SK-N-SH (cell line): ENCODE data around the gene FADS3.

Source experiments
- CHD2 ChIP-seq: fragments of 150-350 bp; IDR thresholded peaks from 2 replicates; pipeline ENCODE4 v1.6.1; 2018; ENCODE audit warnings: low read length; ENCODE audit not compliant: partially characterized antibody
- CTCF ChIP-seq: fragments of 200-600 bp; sonication (generic); IDR thresholded peaks from 2 replicates; pipeline ENCODE4 v1.6.1; 2017; ENCODE audit warnings: antibody characterized with exemption, mild to moderate bottlenecking, moderate library complexity
- FOXJ3 ChIP-seq: sonication (generic); formaldehyde crosslinking; IDR thresholded peaks from 2 replicates; pipeline ENCODE4 v1.5.1; 2020; ENCODE audit warnings: mild to moderate bottlenecking, missing genetic modification reagents
- JUND ChIP-seq: IDR thresholded peaks from 2 replicates; pipeline ENCODE4 v1.4.0; 2012
- POLR2AphosphoS5 ChIP-seq: IDR thresholded peaks from 2 replicates; pipeline ENCODE4 v1.6.1; 2012; ENCODE audit warnings: low read depth, low read length
- RCOR1 ChIP-seq: fragments of 150-350 bp; IDR thresholded peaks from 2 replicates; pipeline ENCODE4 v1.6.1; 2017; ENCODE audit warnings: antibody characterized with exemption, low read length
- SMC3 ChIP-seq: IDR thresholded peaks from 2 replicates; pipeline ENCODE4 v1.6.1; 2012; ENCODE audit warnings: low read depth, low read length, improper control_type of control experiment
- TCF12 ChIP-seq: IDR thresholded peaks from 2 replicates; pipeline ENCODE4 v1.4.0; 2012
- TF ChIP-seq, protein P1 (sequence below): IDR thresholded peaks from 2 replicates; pipeline ENCODE4 v1.6.1; 2012; ENCODE audit warnings: mild to moderate bottlenecking, low read depth, low read length, moderate library complexity
- TF ChIP-seq, protein P2 (sequence below): IDR thresholded peaks from 2 replicates; pipeline ENCODE4; 2012

- TF ChIP-seq SMC3 (no peak), CTCF (no peak), FOXJ3 (CRISPR knock-in tag) (no peak), RCOR1 (no peak), TCF12 (no peak), CHD2 (no peak), POLR2AphosphoS5 (no peak), JUND (no peak)
- TF ChIP-seq, protein P1, sequence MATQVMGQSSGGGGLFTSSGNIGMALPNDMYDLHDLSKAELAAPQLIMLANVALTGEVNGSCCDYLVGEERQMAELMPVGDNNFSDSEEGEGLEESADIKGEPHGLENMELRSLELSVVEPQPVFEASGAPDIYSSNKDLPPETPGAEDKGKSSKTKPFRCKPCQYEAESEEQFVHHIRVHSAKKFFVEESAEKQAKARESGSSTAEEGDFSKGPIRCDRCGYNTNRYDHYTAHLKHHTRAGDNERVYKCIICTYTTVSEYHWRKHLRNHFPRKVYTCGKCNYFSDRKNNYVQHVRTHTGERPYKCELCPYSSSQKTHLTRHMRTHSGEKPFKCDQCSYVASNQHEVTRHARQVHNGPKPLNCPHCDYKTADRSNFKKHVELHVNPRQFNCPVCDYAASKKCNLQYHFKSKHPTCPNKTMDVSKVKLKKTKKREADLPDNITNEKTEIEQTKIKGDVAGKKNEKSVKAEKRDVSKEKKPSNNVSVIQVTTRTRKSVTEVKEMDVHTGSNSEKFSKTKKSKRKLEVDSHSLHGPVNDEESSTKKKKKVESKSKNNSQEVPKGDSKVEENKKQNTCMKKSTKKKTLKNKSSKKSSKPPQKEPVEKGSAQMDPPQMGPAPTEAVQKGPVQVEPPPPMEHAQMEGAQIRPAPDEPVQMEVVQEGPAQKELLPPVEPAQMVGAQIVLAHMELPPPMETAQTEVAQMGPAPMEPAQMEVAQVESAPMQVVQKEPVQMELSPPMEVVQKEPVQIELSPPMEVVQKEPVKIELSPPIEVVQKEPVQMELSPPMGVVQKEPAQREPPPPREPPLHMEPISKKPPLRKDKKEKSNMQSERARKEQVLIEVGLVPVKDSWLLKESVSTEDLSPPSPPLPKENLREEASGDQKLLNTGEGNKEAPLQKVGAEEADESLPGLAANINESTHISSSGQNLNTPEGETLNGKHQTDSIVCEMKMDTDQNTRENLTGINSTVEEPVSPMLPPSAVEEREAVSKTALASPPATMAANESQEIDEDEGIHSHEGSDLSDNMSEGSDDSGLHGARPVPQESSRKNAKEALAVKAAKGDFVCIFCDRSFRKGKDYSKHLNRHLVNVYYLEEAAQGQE, result no peak
- TF ChIP-seq, protein P2, sequence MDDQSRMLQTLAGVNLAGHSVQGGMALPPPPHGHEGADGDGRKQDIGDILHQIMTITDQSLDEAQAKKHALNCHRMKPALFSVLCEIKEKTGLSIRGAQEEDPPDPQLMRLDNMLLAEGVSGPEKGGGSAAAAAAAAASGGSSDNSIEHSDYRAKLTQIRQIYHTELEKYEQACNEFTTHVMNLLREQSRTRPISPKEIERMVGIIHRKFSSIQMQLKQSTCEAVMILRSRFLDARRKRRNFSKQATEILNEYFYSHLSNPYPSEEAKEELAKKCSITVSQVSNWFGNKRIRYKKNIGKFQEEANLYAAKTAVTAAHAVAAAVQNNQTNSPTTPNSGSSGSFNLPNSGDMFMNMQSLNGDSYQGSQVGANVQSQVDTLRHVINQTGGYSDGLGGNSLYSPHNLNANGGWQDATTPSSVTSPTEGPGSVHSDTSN, result no peak
These were observed 17.0 kb downstream of the FADS3 start for GRCh38 chr11:61874377-61874809.
